WTC11 (cell line): ENCODE data around the gene LARP4B. TPM values are rescaled to one million over a fixed set of nuclear protein-coding genes. Genes with fewer than 3 reads are reported as not detected.

Experiments used
- ATAC-seq: fragments of 200-7000 bp; cut with Tn5 transposase; 2 replicates; pipeline ENCODE4 v1.10.0; 2021; ENCODE audit warnings: mild to moderate bottlenecking, moderate library complexity
- CTCF ChIA-PET: fragments of 300-600 bp; sonication (Branson Sonifier 250); formaldehyde crosslinking; loops from one replicate; lab custom pipeline; 2021; ENCODE audit warnings: antibody characterized with exemption; lab: Charles Lee
- POLR2A ChIA-PET: fragments of 350-600 bp; sonication (Branson Sonifier 250); formaldehyde crosslinking; loops from one replicate; lab custom pipeline; 2021; ENCODE audit warnings: antibody characterized with exemption; lab: Charles Lee
- DNase-seq: peaks from one replicate; pipeline ENCODE4 v3.0.0; 2021; ENCODE audit warnings: low spot score
- H3K27ac Mint-ChIP-seq: 2 replicates; pipeline ENCODE4 v1.8.0; 2021; ENCODE audit warnings: mixed read lengths
- H3K27me3 Mint-ChIP-seq: 2 replicates; pipeline ENCODE4 v1.8.0; 2021; ENCODE audit warnings: low read depth, mild to moderate bottlenecking, moderate library complexity, mixed read lengths
- H3K36me3 Mint-ChIP-seq: 2 replicates; pipeline ENCODE4 v1.8.0; 2021; ENCODE audit warnings: mixed read lengths
- H3K4me1 Mint-ChIP-seq: 2 replicates; pipeline ENCODE4 v1.8.0; 2022; ENCODE audit warnings: mixed read lengths
- H3K4me3 Mint-ChIP-seq: 2 replicates; pipeline ENCODE4 v1.8.0; 2021; ENCODE audit warnings: mild to moderate bottlenecking, moderate library complexity, mixed read lengths
- H3K9me3 Mint-ChIP-seq: 2 replicates; pipeline ENCODE4 v1.8.0; 2021; ENCODE audit warnings: mixed read lengths
- ATF1 ChIP-seq: sonication (generic); formaldehyde crosslinking; IDR thresholded peaks from 2 replicates; pipeline ENCODE4 v1.8.1; 2023; ENCODE audit warnings: mild to moderate bottlenecking, moderate library complexity, missing genetic modification reagents
- JAZF1 ChIP-seq: fragments of 250-450 bp; sonication (Bioruptor Pico); IDR thresholded peaks from 2 replicates; pipeline ENCODE4 v1.9.0; 2021; ENCODE audit warnings: moderate library complexity, mild to moderate bottlenecking, inconsistent platforms
- JUN ChIP-seq: sonication (generic); formaldehyde crosslinking; IDR thresholded peaks from 2 replicates; pipeline ENCODE4 v1.8.0; 2023; ENCODE audit warnings: mild to moderate bottlenecking, missing genetic modification reagents
- MYBL2 ChIP-seq: sonication (generic); formaldehyde crosslinking; IDR thresholded peaks from 2 replicates; pipeline ENCODE4 v1.8.1; 2023; ENCODE audit warnings: mild to moderate bottlenecking, moderate library complexity, missing genetic modification reagents
- NFE2L1 ChIP-seq: sonication (generic); formaldehyde crosslinking; IDR thresholded peaks from 2 replicates; pipeline ENCODE4 v1.8.1; 2023; ENCODE audit warnings: missing genetic modification reagents
- NR2C2 ChIP-seq: sonication (generic); formaldehyde crosslinking; IDR thresholded peaks from 2 replicates; pipeline ENCODE4 v1.8.0; 2022; ENCODE audit warnings: mild to moderate bottlenecking, missing genetic modification reagents
- TEAD1 ChIP-seq: sonication (generic); formaldehyde crosslinking; IDR thresholded peaks from 2 replicates; pipeline ENCODE4 v1.8.0; 2022; ENCODE audit warnings: mild to moderate bottlenecking, missing genetic modification reagents
- ZBTB21 ChIP-seq: sonication (generic); formaldehyde crosslinking; IDR thresholded peaks from 2 replicates; pipeline ENCODE4 v1.8.1; 2023; ENCODE audit warnings: mild to moderate bottlenecking, missing genetic modification reagents, borderline replicate concordance
- ZNF317 ChIP-seq: sonication (generic); formaldehyde crosslinking; IDR thresholded peaks from 2 replicates; pipeline ENCODE4 v1.8.1; 2023; ENCODE audit warnings: low read depth, mild to moderate bottlenecking, moderate library complexity, missing genetic modification reagents, borderline replicate concordance
- ZNF396 ChIP-seq: fragments of 250-450 bp; sonication (Bioruptor Pico); IDR thresholded peaks from 2 replicates; pipeline ENCODE4 v1.8.0; 2021; ENCODE audit warnings: mild to moderate bottlenecking, moderate library complexity, borderline replicate concordance
- ZNF416 ChIP-seq: fragments of 250-450 bp; sonication (Bioruptor Pico); IDR thresholded peaks from 2 replicates; pipeline ENCODE4 v1.9.0; 2021; ENCODE audit warnings: mild to moderate bottlenecking, inconsistent platforms
- ZNF671 ChIP-seq: fragments of 250-450 bp; sonication (Bioruptor Pico); IDR thresholded peaks from 2 replicates; pipeline ENCODE4 v1.8.0; 2021; ENCODE audit warnings: mild to moderate bottlenecking
- total RNA-seq: library from RNA; stranded (reverse); gene quantifications from 3 replicates; pipeline ENCODE4 v1.2.3, GENCODE V29; 2021
- TF ChIP-seq, protein P1 (sequence below): fragments of 250-450 bp; sonication (Bioruptor Pico); IDR thresholded peaks from 2 replicates; pipeline ENCODE4 v1.9.0; 2021; ENCODE audit warnings: mild to moderate bottlenecking
- TF ChIP-seq, protein P2 (sequence below): sonication (generic); formaldehyde crosslinking; IDR thresholded peaks from 2 replicates; pipeline ENCODE4 v1.8.0; 2022; ENCODE audit warnings: mild to moderate bottlenecking, missing genetic modification reagents
- TF ChIP-seq, protein P3 (sequence below): sonication (generic); formaldehyde crosslinking; IDR thresholded peaks from 2 replicates; pipeline ENCODE4 v1.8.0; 2023; ENCODE audit warnings: mild to moderate bottlenecking, missing genetic modification reagents
- TF ChIP-seq, protein P4 (sequence below): sonication (generic); formaldehyde crosslinking; conservative IDR thresholded peaks from 2 replicates; pipeline ENCODE4 v1.8.1; 2022; ENCODE audit warnings: mild to moderate bottlenecking, missing genetic modification reagents
- TF ChIP-seq, protein P5 (sequence below): sonication (generic); formaldehyde crosslinking; IDR thresholded peaks from 2 replicates; pipeline ENCODE4 v1.8.1; 2022; ENCODE audit warnings: low read depth, mild to moderate bottlenecking, moderate library complexity, missing genetic modification reagents, borderline replicate concordance
- TF ChIP-seq, protein P6 (sequence below): sonication (generic); formaldehyde crosslinking; IDR thresholded peaks from 2 replicates; pipeline ENCODE4 v1.8.0; 2022; ENCODE audit warnings: mild to moderate bottlenecking, missing genetic modification reagents
- TF ChIP-seq, protein P7 (sequence below): sonication (generic); formaldehyde crosslinking; conservative IDR thresholded peaks from 2 replicates; pipeline ENCODE4 v1.8.1; 2023; ENCODE audit warnings: mild to moderate bottlenecking, low read depth, missing genetic modification reagents, moderate library complexity

Gene LARP4B
- total RNA-seq, 1 experiment from 2014 or later, result 87.1 TPM

DNA sequence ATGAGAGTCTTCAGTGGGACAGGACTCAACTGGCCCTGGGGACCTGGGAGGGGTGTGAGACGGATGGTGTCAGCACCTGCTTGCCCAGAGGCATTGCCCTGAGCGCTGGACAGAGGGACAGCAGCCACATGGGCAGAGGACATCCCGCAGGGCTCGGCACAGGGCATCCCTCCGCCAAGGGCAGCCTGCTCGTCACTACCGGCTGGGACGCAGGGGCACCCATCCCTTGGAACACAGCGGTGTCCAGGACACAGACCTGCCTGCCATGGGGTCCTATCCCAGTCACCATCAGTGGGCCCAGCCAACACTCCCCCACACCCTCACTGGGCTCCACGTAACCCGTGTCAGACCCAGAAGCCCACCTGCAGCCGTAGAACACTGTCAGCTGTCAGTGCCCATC lies 109.3 kb downstream of the LARP4B start:
- TF ChIP-seq, protein P1, sequence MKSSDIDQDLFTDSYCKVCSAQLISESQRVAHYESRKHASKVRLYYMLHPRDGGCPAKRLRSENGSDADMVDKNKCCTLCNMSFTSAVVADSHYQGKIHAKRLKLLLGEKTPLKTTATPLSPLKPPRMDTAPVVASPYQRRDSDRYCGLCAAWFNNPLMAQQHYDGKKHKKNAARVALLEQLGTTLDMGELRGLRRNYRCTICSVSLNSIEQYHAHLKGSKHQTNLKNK (CRISPR knock-in tag), result no peak
- no peak for TF ChIP-seq ZBTB21 (CRISPR knock-in tag)
- TF ChIP-seq, protein P2, sequence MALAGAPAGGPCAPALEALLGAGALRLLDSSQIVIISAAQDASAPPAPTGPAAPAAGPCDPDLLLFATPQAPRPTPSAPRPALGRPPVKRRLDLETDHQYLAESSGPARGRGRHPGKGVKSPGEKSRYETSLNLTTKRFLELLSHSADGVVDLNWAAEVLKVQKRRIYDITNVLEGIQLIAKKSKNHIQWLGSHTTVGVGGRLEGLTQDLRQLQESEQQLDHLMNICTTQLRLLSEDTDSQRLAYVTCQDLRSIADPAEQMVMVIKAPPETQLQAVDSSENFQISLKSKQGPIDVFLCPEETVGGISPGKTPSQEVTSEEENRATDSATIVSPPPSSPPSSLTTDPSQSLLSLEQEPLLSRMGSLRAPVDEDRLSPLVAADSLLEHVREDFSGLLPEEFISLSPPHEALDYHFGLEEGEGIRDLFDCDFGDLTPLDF (CRISPR knock-in tag), result no peak
- no peak for TF ChIP-seq ZNF317 (CRISPR knock-in tag)
- TF ChIP-seq NFE2L1 (CRISPR knock-in tag), result no peak
- TF ChIP-seq ZNF671 (CRISPR knock-in tag), result no peak
- TF ChIP-seq, protein P3, sequence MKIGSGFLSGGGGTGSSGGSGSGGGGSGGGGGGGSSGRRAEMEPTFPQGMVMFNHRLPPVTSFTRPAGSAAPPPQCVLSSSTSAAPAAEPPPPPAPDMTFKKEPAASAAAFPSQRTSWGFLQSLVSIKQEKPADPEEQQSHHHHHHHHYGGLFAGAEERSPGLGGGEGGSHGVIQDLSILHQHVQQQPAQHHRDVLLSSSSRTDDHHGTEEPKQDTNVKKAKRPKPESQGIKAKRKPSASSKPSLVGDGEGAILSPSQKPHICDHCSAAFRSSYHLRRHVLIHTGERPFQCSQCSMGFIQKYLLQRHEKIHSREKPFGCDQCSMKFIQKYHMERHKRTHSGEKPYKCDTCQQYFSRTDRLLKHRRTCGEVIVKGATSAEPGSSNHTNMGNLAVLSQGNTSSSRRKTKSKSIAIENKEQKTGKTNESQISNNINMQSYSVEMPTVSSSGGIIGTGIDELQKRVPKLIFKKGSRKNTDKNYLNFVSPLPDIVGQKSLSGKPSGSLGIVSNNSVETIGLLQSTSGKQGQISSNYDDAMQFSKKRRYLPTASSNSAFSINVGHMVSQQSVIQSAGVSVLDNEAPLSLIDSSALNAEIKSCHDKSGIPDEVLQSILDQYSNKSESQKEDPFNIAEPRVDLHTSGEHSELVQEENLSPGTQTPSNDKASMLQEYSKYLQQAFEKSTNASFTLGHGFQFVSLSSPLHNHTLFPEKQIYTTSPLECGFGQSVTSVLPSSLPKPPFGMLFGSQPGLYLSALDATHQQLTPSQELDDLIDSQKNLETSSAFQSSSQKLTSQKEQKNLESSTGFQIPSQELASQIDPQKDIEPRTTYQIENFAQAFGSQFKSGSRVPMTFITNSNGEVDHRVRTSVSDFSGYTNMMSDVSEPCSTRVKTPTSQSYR, result no peak
- no peak for TF ChIP-seq ZNF416 (CRISPR knock-in tag)
- no peak for TF ChIP-seq TEAD1 (CRISPR knock-in tag)
- TF ChIP-seq, protein P4, sequence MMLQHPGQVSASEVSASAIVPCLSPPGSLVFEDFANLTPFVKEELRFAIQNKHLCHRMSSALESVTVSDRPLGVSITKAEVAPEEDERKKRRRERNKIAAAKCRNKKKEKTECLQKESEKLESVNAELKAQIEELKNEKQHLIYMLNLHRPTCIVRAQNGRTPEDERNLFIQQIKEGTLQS (CRISPR knock-in tag), result no peak
- TF ChIP-seq, protein P5, sequence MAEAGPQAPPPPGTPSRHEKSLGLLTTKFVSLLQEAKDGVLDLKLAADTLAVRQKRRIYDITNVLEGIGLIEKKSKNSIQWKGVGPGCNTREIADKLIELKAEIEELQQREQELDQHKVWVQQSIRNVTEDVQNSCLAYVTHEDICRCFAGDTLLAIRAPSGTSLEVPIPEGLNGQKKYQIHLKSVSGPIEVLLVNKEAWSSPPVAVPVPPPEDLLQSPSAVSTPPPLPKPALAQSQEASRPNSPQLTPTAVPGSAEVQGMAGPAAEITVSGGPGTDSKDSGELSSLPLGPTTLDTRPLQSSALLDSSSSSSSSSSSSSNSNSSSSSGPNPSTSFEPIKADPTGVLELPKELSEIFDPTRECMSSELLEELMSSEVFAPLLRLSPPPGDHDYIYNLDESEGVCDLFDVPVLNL (CRISPR knock-in tag), result no peak
- no peak for TF ChIP-seq JUN
- TF ChIP-seq, protein P6, sequence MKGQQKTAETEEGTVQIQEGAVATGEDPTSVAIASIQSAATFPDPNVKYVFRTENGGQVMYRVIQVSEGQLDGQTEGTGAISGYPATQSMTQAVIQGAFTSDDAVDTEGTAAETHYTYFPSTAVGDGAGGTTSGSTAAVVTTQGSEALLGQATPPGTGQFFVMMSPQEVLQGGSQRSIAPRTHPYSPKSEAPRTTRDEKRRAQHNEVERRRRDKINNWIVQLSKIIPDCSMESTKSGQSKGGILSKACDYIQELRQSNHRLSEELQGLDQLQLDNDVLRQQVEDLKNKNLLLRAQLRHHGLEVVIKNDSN (CRISPR knock-in tag), result no peak
- TF ChIP-seq ATF1, result no peak
- no peak for TF ChIP-seq MYBL2 (CRISPR knock-in tag)
- no peak for TF ChIP-seq JAZF1 (CRISPR knock-in tag)
- TF ChIP-seq, protein P7, sequence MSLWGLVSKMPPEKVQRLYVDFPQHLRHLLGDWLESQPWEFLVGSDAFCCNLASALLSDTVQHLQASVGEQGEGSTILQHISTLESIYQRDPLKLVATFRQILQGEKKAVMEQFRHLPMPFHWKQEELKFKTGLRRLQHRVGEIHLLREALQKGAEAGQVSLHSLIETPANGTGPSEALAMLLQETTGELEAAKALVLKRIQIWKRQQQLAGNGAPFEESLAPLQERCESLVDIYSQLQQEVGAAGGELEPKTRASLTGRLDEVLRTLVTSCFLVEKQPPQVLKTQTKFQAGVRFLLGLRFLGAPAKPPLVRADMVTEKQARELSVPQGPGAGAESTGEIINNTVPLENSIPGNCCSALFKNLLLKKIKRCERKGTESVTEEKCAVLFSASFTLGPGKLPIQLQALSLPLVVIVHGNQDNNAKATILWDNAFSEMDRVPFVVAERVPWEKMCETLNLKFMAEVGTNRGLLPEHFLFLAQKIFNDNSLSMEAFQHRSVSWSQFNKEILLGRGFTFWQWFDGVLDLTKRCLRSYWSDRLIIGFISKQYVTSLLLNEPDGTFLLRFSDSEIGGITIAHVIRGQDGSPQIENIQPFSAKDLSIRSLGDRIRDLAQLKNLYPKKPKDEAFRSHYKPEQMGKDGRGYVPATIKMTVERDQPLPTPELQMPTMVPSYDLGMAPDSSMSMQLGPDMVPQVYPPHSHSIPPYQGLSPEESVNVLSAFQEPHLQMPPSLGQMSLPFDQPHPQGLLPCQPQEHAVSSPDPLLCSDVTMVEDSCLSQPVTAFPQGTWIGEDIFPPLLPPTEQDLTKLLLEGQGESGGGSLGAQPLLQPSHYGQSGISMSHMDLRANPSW, result no peak
- TF ChIP-seq NR2C2 (CRISPR knock-in tag), result no peak
- TF ChIP-seq ZNF396 (CRISPR knock-in tag), result no peak
- Mint-ChIP-seq H3K4me1 (no peaks in the 10 kb centered on the region), H3K36me3 (peaks cover 75% of the 10 kb centered on the region), H3K9me3 (no peaks in the 10 kb centered on the region), H3K4me3 (no peak overlapping the region), H3K27me3 (no peaks in the 10 kb centered on the region), H3K27ac (no peak overlapping the region)
- DNase-seq, result no peak
- POLR2A ChIA-PET, result no interaction called here
- ATAC-seq, result no peak
- CTCF ChIA-PET, result no interaction called here
